Mammary microvascular endothelial cell (primary cell): Measurements from ENCODE around the gene SECISBP2. TPM values are rescaled to one million over a fixed set of nuclear protein-coding genes. Genes with fewer than 3 reads are reported as not detected.

Experiments
- total RNA-seq: library from RNA; depleted of rRNA; stranded (reverse); fragments of >200 nt; gene quantifications from 2 replicates; pipeline ENCODE4 v1.2.3, GENCODE V29; 2015

SECISBP2 gene
- total RNA-seq = 19.6 and 23.8 TPM in 2 replicates

GRCh38 chr9:89318123-89319014, at the start of gene SECISBP2:
TSS of gene SECISBP2 (plus strand) at chr9:89318500. CDS start at chr9:89318577, 77 bp downstream.

GRCh38 chr9:89310475-89311345, 7.6 kb upstream of the SECISBP2 start, which contains the start of gene CKS2:
TSS of gene CKS2 (plus strand) at chr9:89311195. CDS start at chr9:89311293, 98 bp downstream.

Other genes starting within 250 kb of the SECISBP2 start
- gene SHC3, start 139.7 kb upstream of the SECISBP2 start, total RNA-seq = under 0.01 TPM in 2 replicates
- 253 and 316 TPM in 2 replicates for gene CKS2, start 7.3 kb upstream of the SECISBP2 start, total RNA-seq
- 1.3 and 1.8 TPM in 2 replicates for gene SEMA4D, start 179.6 kb downstream of the SECISBP2 start, total RNA-seq